ENCODE results near the gene SMS.

SMS gene

DNA sequence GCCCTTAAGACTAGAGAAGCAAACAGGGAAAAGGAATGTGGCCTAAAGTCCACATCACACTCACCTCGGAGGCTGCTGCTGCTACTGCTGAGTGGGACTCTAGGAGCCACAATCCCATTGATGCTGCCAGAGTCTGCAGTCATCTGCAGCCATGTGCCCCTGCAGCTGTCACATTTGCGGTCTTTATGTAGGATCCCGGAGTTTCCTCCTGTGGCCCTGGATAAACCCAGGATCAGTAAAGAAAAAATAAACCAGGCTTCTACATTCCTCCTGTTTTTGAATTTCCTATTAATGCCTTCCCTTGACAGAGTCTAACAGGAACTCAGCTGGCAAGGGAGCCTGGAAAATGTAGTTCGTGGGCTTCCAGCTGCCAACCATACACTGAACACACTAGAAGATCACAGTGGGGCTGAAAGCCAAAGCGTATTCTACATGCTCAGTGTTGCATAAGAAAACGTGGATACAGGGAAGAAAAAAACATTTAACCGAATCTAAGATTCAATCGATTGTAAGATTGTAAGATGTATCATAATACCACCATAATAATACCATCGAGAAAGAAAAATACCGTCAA, 81.3 kb downstream of the SMS start:
- Histone ChIP-seq H3K4me1 (ENCODE audit: control insufficient read depth, low read length) (no peaks in the 10 kb centered on the region), H3K4me2 (ENCODE audit: low read length) (no peak overlapping the region), H3K27ac (ENCODE audit: low read depth, low read length) (no peak overlapping the region), H3F3A (ENCODE audit: control insufficient read depth, insufficient read depth) (no peaks in the 10 kb centered on the region), H3K9me3 (ENCODE audit: control insufficient read depth, insufficient read depth, low read length) (no peaks in the 10 kb centered on the region), H3K4me3 (ENCODE audit: low read length) (no peak overlapping the region), H3K36me3 (ENCODE audit: control insufficient read depth, low read length) (no peaks in the 10 kb centered on the region), H4K20me1 (ENCODE audit: control insufficient read depth, insufficient read depth, low read depth, low read length) (no peaks in the 10 kb centered on the region), H3K27me3 (ENCODE audit: control insufficient read depth, low read length) (no peaks in the 10 kb centered on the region), H3K9me2 (replicated peaks; ENCODE audit: control insufficient read depth, low read length) (no peaks in the 10 kb centered on the region), H3K79me2 (ENCODE audit: control insufficient read depth, low read length) (no peaks in the 10 kb centered on the region)
- TF ChIP-seq, protein P1, sequence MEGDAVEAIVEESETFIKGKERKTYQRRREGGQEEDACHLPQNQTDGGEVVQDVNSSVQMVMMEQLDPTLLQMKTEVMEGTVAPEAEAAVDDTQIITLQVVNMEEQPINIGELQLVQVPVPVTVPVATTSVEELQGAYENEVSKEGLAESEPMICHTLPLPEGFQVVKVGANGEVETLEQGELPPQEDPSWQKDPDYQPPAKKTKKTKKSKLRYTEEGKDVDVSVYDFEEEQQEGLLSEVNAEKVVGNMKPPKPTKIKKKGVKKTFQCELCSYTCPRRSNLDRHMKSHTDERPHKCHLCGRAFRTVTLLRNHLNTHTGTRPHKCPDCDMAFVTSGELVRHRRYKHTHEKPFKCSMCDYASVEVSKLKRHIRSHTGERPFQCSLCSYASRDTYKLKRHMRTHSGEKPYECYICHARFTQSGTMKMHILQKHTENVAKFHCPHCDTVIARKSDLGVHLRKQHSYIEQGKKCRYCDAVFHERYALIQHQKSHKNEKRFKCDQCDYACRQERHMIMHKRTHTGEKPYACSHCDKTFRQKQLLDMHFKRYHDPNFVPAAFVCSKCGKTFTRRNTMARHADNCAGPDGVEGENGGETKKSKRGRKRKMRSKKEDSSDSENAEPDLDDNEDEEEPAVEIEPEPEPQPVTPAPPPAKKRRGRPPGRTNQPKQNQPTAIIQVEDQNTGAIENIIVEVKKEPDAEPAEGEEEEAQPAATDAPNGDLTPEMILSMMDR (IDR thresholded peaks at IDR 0.05; ENCODE audit: low read depth, low read length, poor library complexity, severe bottlenecking), result no peak
- no peak for TF ChIP-seq EZH2phosphoT487 (IDR thresholded peaks at IDR 0.05; ENCODE audit: borderline replicate concordance, low read length)

DNA sequence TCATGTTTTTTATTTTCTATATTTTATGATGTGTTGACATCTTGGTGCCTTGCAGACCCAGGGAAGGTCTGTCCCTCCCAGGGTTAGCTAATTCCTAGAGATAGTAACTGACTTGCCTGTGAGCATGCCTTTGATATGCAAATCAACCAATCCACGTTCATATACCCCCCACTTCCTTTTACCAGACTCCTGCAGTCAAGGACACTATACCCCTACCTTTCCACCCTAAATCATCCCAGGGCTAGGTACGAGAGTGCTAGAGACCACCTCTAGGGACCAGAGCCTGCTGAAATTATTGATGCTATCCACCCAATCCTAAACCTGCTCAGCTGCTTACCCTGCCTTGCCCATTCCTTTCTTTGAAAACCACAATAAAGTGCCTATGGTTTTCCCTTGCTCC, 84.1 kb downstream of the SMS start:
- H4K20me1 ChIP-seq (ENCODE audit: control insufficient read depth, insufficient read depth, low read depth, low read length), result no peaks in the 10 kb centered on the region
- TF ChIP-seq, protein P1 (IDR thresholded peaks at IDR 0.05; ENCODE audit: low read depth, low read length, poor library complexity, severe bottlenecking), result no peak
- TF ChIP-seq EZH2phosphoT487 (IDR thresholded peaks at IDR 0.05; ENCODE audit: borderline replicate concordance, low read length), result no peak
- H3K4me2 ChIP-seq (ENCODE audit: low read length), result no peak overlapping the region
- no peaks in the 10 kb centered on the region for H3K27me3 ChIP-seq (ENCODE audit: control insufficient read depth, low read length)
- no peaks in the 10 kb centered on the region for H3K4me1 ChIP-seq (ENCODE audit: control insufficient read depth, low read length)
- no peak overlapping the region for H3K4me3 ChIP-seq (ENCODE audit: low read length)
- no peaks in the 10 kb centered on the region for H3K9me2 ChIP-seq (replicated peaks; ENCODE audit: control insufficient read depth, low read length)
- no peaks in the 10 kb centered on the region for H3K9me3 ChIP-seq (ENCODE audit: control insufficient read depth, insufficient read depth, low read length)
- H3K27ac ChIP-seq (ENCODE audit: low read depth, low read length), result no peak overlapping the region
- no peaks in the 10 kb centered on the region for H3K36me3 ChIP-seq (ENCODE audit: control insufficient read depth, low read length)
- no peaks in the 10 kb centered on the region for H3K79me2 ChIP-seq (ENCODE audit: control insufficient read depth, low read length)
- no peaks in the 10 kb centered on the region for H3F3A ChIP-seq (ENCODE audit: control insufficient read depth, insufficient read depth)

DNA sequence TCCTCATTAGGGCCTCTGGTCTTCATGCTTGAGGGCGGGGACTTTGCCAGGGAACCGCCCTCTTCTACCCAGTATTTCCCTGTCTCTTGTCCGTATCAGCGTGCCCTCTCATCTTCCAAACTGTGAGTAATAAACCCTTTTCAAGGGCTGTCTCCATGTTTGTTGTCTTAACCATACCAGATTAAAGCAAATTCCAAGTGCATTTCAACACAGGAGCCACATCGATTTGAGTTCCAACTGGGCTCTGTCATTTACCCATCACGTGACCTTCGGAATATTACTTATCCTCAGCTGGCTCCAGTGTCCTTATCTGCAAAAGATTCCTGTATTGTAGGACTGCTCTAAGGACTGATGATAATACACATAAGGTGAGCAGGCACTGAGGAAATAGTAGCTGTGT, 85.2 kb downstream of the SMS start:
- Histone ChIP-seq H3K36me3 (ENCODE audit: control insufficient read depth, low read length) (no peaks in the 10 kb centered on the region), H3K9me3 (ENCODE audit: control insufficient read depth, insufficient read depth, low read length) (no peaks in the 10 kb centered on the region), H3K4me3 (ENCODE audit: low read length) (no peak overlapping the region), H4K20me1 (ENCODE audit: control insufficient read depth, insufficient read depth, low read depth, low read length) (no peaks in the 10 kb centered on the region), H3K4me2 (ENCODE audit: low read length) (no peak overlapping the region), H3K27ac (ENCODE audit: low read depth, low read length) (no peak overlapping the region), H3K27me3 (ENCODE audit: control insufficient read depth, low read length) (no peaks in the 10 kb centered on the region), H3K9me2 (replicated peaks; ENCODE audit: control insufficient read depth, low read length) (no peaks in the 10 kb centered on the region), H3K79me2 (ENCODE audit: control insufficient read depth, low read length) (no peaks in the 10 kb centered on the region), H3K4me1 (ENCODE audit: control insufficient read depth, low read length) (no peaks in the 10 kb centered on the region), H3F3A (ENCODE audit: control insufficient read depth, insufficient read depth) (no peaks in the 10 kb centered on the region)
- no peak for TF ChIP-seq EZH2phosphoT487 (IDR thresholded peaks at IDR 0.05; ENCODE audit: borderline replicate concordance, low read length)
- TF ChIP-seq, protein P1 (IDR thresholded peaks at IDR 0.05; ENCODE audit: low read depth, low read length, poor library complexity, severe bottlenecking), result no peak

Measured in DOHH2 (cell line).